GM15510 (cell line): ENCODE measurements around the gene SIGLEC6.

ENCODE experiments used
- POLR2A ChIP-seq: IDR thresholded peaks from 3 replicates; pipeline ENCODE4 v1.6.1; 2011; ENCODE audit warnings: borderline replicate concordance; ENCODE audit not compliant: insufficient read length; ENCODE audit errors: extremely low read depth

SIGLEC6 gene

DNA sequence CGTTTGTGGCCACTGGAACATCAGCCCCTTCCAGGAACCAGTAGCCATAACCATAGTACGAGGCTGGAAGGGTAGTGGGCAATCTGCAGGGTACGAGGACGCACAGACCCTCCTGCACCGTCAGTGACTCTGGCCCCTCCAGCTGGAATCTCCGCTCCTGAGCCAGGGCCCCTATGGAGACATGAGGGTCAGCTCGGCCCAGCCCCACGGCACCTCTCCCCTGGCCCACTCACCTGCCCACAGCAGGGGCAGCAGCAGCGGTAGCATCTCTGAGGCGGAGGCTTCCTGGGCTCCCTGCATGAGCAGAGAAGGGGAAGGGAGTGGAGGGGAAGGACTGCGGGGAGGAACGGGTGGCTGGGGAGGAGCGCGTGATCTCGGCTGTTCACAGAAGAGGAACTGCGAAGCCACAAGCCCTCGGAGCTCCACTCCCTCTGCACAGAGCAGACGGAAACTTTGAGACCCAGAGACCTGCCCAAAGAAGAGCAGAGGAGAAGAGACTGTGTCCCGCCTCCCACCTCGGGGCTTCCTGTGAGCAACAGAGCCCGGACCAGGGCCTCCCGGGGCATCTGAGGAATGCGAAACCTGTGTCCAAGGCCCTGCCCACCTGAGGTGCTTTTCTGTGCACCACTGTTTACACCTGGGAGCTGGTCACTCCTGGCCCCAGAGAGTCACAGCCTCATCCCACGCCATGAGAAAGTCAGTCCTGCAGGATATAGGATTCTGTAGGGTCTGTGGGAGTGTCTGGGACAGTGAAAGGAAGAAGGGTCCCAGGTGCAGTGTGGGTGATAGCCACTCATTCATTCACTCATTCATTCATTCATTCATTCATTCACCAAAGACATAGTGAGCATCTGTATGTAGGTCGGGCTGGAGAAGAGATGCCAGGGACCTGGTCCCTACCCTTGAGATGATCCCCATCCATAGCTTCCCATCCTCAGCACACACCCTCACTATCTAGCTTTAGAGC lies at the start of gene SIGLEC6:
SIGLEC6 (minus strand) TSS at position 322 of the 967 bp plus-strand sequence; CDS start at position 300, 22 bp downstream.
- TF ChIP-seq POLR2A: no peak

DNA sequence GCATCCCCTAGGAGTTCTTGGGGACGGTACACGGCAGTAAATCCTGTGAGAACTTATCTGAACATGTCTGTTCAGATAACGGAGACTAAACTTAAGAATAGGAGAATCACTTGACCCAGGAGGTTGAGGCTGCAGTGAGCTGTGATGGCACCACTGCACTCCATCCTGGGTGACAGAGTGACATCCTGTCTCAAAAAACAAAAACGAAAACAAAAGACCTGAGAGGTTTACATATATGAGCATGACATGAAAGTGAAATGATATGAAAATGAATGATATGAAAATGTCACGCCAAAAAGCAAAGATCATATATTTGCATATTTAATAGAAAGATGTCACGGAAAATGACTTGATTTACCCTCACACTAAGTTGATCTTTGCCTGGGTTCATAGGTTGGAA lies 45.4 kb upstream of the SIGLEC6 start:
- no peak for TF ChIP-seq POLR2A

DNA sequence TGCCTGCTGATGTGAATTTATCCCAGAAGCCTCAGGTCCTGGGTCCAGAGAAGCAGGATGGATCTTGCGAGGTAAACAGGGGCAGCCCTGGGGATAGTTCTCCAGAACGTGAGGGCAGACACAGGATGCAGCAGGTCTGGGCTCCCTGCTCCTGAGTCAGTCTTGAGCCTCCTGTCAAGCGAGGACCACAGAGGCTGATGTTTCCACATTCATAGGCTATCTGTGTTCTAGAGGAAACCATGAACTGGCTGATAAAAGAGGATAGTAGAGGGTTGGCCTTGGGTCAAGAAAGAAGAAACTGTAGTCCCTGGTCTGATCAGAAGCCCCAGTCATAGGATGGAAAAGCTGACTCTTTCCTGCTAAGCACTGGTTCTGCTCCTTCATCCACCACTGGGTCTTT lies 41.9 kb upstream of the SIGLEC6 start:
- no peak for TF ChIP-seq POLR2A

DNA sequence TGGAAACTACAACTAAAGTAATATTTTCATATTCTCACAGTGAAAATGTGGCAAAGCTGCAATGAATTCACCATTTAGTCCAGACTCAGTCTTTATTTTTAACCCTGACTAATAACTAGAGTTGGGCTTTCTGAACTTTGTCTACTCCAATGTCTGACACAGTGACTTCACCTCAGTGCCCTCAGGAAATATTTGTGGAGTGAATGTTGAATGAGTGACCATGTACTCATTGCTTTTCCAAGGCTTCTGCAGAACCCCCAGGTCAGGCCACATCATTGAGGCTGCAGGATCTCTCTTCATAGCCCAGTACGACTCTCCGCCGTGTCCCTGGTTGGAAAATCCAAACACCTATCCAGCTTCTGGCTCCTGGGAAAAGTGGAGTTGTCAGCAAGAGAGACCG lies 41.4 kb upstream of the SIGLEC6 start:
- no peak for TF ChIP-seq POLR2A

DNA sequence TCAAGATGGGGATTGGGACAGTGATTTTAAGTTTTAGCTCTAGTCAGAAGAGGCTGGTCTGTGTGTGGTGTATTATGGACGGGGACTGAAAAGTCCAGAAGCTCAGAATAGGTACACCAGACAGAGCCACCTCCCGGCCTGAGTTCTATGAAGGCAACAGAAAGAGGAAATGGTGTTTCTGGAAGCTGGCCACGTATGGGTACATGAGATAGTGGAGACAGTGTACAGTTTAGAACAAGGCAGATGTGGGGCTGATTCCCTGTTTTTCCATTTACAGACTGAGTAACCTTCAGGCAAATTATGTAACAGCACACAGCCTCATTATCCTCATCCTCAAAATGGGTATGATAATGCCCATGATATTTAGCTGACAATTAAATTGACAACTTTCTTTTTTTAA lies 40.9 kb upstream of the SIGLEC6 start:
- no peak for TF ChIP-seq POLR2A

DNA sequence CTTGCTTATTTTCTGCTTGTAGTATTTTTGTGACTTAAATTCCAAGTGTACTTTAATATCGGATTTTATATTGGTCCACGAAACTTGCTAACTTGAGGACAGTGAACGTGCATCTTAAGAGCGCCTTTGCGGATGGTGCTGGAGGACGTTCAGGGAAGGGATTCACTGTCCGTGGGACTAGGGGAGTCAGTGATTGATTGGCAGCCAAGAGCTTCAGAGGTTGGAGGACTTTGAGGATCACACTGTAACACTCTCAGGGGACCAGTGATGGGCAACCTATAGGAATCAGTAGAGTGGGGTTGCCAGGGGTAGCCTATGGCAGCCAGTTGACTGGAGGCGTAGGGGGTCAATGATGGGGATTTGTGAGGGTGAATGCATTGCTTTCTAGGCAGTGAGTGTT lies 40.1 kb upstream of the SIGLEC6 start:
- no peak for TF ChIP-seq POLR2A

DNA sequence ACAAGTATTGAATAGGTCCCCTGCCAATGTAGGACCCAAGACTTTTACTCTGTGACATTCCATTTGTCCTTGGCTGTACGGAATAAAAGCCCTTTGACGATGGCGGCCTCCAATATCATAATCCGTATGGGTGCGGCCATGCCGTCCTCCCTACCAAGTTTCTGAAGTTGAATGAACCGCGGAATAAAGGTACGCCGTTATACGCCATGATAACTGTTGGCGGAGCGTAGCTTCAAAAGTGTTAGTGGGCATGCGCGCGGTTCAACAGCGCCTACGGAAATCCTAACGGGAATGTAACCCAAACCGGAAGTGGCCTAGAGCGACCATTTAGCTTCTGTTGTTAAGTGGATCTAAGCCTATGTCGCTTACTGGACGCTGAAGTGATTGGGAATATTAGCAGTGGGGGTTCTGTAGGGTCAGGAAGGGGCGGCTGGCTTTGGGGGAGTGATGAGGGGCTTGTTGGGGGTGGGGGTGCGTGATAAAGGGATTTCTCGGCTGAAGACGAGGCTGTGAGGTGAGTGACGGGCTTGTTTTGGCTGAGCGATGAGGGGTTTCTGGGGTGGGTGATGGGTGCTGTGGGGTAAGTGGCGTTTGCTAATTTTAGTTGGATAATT lies 39.6 kb upstream of the SIGLEC6 start, which contains the start of gene ZNF175:
ZNF175 (plus strand) TSS at position 322 of the 614 bp plus-strand sequence. CDS start 2,047 bp downstream, outside the sequence.
- TF ChIP-seq POLR2A: no peak

DNA sequence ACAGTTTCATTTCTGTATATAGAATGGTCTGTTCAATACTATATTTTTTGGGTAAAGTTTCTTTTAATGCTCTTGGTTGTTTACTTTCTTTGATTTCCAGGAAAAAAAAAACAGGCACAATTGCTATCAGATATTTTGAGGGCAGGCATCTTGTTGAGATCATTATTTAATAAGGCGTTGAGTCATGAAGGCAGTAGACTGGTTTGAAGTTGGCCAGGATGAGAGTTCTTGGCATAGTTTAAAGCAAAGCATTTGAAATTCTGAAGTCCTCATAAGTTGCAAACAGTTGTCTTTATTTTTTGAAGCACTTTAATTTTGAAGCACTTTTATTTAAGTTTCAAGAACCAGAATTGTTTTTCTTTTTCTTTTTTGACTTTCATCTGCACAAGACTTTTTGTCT lies 37.0 kb upstream of the SIGLEC6 start:
- no peak for TF ChIP-seq POLR2A

DNA sequence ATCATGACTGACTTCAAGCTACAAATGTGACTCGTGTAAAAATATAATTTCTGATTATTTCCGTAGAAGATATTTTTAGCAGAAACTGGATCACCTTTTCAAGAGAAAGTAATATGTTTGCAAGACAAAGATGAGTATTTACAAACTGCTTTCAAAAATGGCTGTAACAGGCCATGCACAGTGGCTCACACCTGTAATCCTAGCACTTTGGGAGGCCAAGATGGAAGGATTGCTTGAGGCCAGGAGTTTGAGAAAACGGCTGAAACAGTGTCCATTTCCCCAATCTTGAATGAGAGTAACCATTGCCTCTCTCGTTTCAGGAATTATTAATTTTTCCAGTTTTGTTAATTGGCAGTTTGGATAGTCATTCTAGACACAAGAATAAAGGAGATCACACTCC lies 36.1 kb upstream of the SIGLEC6 start:
- TF ChIP-seq POLR2A: no peak

DNA sequence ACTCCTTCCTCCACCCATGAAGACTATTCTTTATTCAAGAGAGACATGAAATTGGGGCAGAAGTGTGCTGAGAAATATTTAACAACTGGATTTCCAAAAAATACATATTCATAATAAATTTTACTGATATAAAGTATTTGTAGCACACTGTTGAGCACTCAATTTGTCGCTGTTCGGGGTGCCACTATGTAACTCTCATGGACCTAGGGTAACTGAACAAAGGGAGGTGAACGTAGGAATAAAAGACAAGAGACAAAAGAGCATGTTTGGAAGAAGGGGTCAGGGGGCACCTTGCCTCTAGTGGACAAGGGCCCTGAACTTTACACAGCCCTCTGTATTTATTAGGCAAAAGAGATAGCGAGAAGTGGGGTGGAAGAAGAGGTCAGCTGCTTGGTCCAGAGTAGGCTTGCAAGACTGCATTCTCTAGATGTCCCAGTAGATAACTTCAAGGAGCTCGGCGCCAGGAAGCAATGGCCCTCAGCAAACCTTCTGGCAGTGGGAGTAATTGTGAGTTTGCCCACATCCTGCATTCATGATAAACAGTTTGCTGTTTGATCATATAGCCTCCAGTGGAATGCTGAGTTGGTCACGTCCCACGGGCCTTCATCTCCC lies 35.1 kb upstream of the SIGLEC6 start:
- no peak for TF ChIP-seq POLR2A

DNA sequence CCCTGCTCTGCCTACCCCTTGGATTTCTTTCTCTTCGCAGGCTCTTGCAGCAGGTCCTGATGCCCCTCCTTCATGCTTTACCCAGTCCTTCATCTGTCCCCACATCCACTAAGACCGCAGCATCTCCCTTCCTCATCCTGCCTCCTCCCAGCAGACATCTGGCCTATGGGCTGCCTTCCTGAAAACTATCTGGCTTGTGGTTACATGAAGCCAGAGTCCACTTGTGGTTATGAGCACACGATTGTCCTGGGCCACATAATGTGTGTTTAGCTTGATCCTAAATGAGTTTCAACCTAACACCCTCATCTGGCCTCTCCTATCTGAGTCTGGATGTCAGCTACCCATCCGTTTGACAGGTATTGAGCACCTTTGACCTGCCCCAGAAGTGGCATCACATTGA lies 34.1 kb upstream of the SIGLEC6 start:
- TF ChIP-seq POLR2A: no peak

DNA sequence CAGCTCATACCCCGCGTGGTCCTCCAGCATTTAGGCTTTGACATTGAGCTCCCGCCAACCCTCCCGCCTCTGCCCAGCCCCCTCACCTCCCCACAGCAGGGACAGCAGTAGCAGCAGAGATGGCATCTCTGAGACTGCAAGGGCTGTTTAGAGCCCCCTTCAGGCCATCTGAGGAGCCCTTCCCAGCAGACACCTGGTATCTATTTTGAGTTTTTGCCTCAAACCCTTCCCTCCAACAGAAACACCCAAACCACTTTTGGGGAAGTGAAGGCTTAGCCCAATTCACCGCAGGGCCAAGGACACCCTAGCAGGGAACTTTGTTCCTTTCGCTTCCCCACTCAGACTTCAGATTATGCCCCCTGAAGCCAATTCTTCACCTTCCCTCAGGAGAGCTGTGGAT lies 33.3 kb upstream of the SIGLEC6 start:
- no peak for TF ChIP-seq POLR2A

DNA sequence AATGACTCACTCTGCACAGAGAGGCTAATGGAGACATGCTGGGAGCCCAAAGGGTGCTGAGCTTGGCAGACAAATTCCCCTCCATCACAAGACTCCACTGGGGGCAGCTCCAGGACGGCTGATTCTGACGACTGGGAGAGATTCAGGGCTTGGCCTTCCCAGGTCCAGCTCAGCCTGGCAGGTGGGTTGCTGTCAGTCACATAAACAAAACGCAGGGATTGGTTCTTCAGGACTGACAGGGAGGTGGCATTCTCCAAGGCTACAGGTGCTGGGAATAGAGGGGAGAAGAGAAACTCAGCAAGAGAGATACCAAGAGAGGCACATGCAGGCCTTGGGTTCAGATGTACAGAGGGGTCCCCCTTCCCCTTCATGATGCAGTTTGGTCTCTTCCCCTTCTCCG lies 28.9 kb upstream of the SIGLEC6 start:
- no peak for TF ChIP-seq POLR2A

DNA sequence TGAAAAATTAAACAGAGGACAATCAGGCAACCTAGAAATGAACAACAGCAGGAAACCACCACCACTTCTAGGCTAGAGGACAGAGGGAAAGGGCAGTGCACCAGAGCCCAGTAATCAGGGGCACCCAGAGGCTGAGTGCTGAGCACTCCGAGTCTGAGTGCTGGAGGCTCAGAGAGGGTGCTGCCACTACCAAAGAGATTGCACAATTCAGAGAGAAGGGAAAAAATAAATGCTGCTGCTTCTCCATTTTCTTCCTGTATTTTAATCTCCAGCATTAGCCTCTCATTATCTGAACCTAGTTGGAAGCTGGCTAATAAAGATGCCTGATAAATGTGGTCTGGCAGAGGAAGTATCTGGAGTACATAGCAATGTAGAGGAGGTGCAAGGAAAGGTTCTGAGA lies 27.8 kb upstream of the SIGLEC6 start:
- no peak for TF ChIP-seq POLR2A

DNA sequence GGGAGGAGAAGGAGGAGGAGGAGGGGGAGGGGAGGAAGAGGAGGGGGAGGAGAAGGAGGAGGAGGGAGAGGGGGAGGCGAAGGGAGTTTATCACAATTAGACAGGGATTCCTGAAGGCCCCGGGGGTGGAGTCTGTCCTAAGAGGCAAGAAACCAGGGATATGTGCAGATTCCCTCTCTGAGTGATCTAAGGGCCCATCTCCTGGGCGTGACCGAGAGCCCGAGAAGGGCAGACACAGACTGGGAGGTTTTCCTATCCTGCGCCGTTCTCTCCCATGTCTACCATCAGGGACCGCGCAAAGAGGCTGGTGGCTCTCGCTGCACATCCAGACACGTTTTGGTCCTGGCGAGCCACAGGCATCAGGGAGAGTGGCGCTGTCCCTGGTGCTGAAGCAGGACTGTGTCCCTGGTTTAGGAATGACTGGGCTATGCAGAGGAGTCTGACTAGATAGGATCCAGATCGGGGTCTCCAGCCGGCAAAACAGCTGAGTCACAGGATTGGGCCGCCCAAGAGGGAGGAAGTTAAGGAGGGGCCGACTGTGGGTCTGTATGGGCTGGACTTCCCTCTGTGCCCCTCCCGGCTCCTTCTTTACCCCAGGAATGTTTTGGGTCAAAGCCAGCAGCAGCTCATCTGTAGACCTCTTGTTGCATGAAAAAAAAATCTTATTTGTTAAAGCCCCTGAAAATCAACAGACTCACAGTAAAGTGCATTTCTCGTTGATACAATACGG lies 21.7 kb upstream of the SIGLEC6 start:
- TF ChIP-seq POLR2A: no peak
